GM21576 (cell line): ENCODE data around the gene CAMTA1.
"Not testable (repeated sequence)": the region's sequence is repeated elsewhere in the genome, so short reads cannot be mapped to it uniquely, and the experiment has no call there.

Experiments
- ATAC-seq: cut with Tn5 transposase; IDR thresholded peaks from one replicate; pipeline ENCODE4 v1.9.1; 2021; ENCODE audit warnings: mild to moderate bottlenecking, moderate library complexity; ENCODE audit not compliant: unreplicated experiment

Gene CAMTA1

GRCh38 chr1:7708065-7708464 lies 922.8 kb downstream of the CAMTA1 start:
- not testable (repeated sequence) for ATAC-seq

- ATAC-seq = no peak
These were observed 925.6 kb downstream of the CAMTA1 start for GRCh38 chr1:7710859-7711258.

- ATAC-seq = no peak
These were observed 927.6 kb downstream of the CAMTA1 start for GRCh38 chr1:7712731-7713323.

GRCh38 chr1:7716506-7716905 lies 931.3 kb downstream of the CAMTA1 start:
- no peak for ATAC-seq

- no peak for ATAC-seq
These were observed 932.6 kb downstream of the CAMTA1 start for GRCh38 chr1:7717748-7718368.

GRCh38 chr1:7719468-7720094 lies 934.3 kb downstream of the CAMTA1 start:
- no peak for ATAC-seq

- ATAC-seq = no peak
These were observed 936.9 kb downstream of the CAMTA1 start for GRCh38 chr1:7721940-7722669.

GRCh38 chr1:7722670-7723012 lies 937.4 kb downstream of the CAMTA1 start:
- ATAC-seq = no peak

- no peak for ATAC-seq
These were observed 941.4 kb downstream of the CAMTA1 start for GRCh38 chr1:7726623-7727022.

- ATAC-seq = no peak
These were observed 942.7 kb downstream of the CAMTA1 start for GRCh38 chr1:7727809-7728471.

GRCh38 chr1:7729761-7730160 lies 944.5 kb downstream of the CAMTA1 start:
- no peak for ATAC-seq

GRCh38 chr1:7732331-7732730 lies 947.1 kb downstream of the CAMTA1 start:
- no peak for ATAC-seq

- ATAC-seq = no peak
These were observed 948.0 kb downstream of the CAMTA1 start for GRCh38 chr1:7733276-7733675.

GRCh38 chr1:7738044-7738443 lies 952.8 kb downstream of the CAMTA1 start:
- no peak for ATAC-seq

GRCh38 chr1:7743346-7743745 lies 958.1 kb downstream of the CAMTA1 start:
- ATAC-seq = no peak

GRCh38 chr1:7744882-7745281 lies 959.6 kb downstream of the CAMTA1 start:
- ATAC-seq = no peak

- no peak for ATAC-seq
These were observed 960.5 kb downstream of the CAMTA1 start for GRCh38 chr1:7745783-7746182.

- no peak for ATAC-seq
These were observed 962.4 kb downstream of the CAMTA1 start for GRCh38 chr1:7747605-7748004.

GRCh38 chr1:7749126-7749525 lies 963.9 kb downstream of the CAMTA1 start:
- no peak for ATAC-seq

- no peak for ATAC-seq
These were observed 965.9 kb downstream of the CAMTA1 start for GRCh38 chr1:7751174-7751573.
